Activated T-helper 1 cell treated with anti-CD3 and anti-CD28 coated beads, Interleukin-12 subunit alpha, Interleukin-12 subunit beta, Interleukin-2, Interleukin-4 antibody, amounts not matched to agents 30 ng/mL and 10 ng/mL and 1 ng/mL, durations not matched to agents 14 hours and 24 hours and 36 hours (primary cell): ENCODE measurements around the gene IGF2BP1. TPM values are rescaled to one million over a fixed set of nuclear protein-coding genes. Genes with fewer than 3 reads are reported as not detected.

Experiments used
- DNase-seq: peaks from one replicate; pipeline ENCODE4 v3.0.0; 2021; ENCODE audit warnings: low spot score
- H3K27ac Mint-ChIP-seq: one replicate; pipeline ENCODE4 v1.8.0; 2021; ENCODE audit warnings: mild to moderate bottlenecking, mixed read lengths
- H3K27me3 Mint-ChIP-seq: one replicate; pipeline ENCODE4 v1.8.0; 2022; ENCODE audit warnings: mild to moderate bottlenecking, moderate library complexity, mixed read lengths; ENCODE audit not compliant: insufficient read depth
- H3K36me3 Mint-ChIP-seq: one replicate; pipeline ENCODE4 v1.8.0; 2021; ENCODE audit warnings: low read depth, mixed read lengths
- H3K4me1 Mint-ChIP-seq: one replicate; pipeline ENCODE4 v1.8.0; 2021; ENCODE audit warnings: low read depth, mixed read lengths
- H3K4me3 Mint-ChIP-seq: one replicate; pipeline ENCODE4 v1.8.0; 2021; ENCODE audit warnings: mild to moderate bottlenecking, moderate library complexity, mixed read lengths
- H3K9me3 Mint-ChIP-seq: one replicate; pipeline ENCODE4 v1.8.0; 2021; ENCODE audit warnings: mixed read lengths
- intact Hi-C: fragments of 100-400 bp; cut with micrococcal nuclease; formaldehyde crosslinking; loops from one replicate; pipeline ENCODE4 v1.15.1; 2024
- total RNA-seq: library from RNA; stranded (reverse); gene quantifications from 2 replicates; pipeline ENCODE4 v1.2.3, GENCODE V29; 2022

The IGF2BP1 gene
- total RNA-seq: not detected in 2 replicates

DNA sequence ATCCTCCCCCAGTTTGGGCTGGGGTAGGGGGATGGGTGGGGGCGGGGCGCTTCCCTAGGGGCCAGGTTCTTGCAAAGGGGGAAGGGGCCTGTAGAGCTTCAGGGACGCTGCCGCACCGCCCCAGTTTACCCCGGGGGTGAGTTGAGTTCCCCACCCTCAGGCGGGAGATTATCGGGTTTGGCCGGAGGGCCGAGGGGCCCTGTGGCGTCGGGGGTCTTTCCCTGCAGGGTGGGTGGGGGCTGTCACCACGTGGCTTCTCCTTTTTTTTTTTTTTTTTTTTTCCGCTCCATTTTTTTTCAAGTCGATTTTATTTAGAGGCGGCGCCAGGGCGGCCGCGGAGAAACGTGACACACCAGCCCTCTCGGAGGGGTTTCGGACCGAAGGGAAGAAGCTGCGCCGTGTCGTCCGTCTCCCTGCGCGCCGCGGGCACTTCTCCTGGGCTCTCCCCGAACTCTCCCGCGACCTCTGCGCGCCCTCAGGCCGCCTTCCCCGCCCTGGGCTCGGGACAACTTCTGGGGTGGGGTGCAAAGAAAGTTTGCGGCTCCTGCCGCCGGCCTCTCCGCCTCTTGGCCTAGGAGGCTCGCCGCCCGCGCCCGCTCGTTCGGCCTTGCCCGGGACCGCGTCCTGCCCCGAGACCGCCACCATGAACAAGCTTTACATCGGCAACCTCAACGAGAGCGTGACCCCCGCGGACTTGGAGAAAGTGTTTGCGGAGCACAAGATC, at the start of gene IGF2BP1:
Gene IGF2BP1, plus strand, starts transcription at position 283 of the 724 bp plus-strand sequence. Its CDS starts 361 bp downstream, at position 644.
- Mint-ChIP-seq H3K36me3 (peaks cover 3% of the 10 kb centered on the region), H3K4me1 (peaks cover 24% of the 10 kb centered on the region), H3K9me3 (no peaks in the 10 kb centered on the region), H3K4me3 (peak within 1 kb of the TSS; percentile 67), H3K27ac (peak within 1 kb of the TSS; percentile 61), H3K27me3 (peaks cover 82% of the 10 kb centered on the region)
- no peak for DNase-seq
- intact Hi-C loops: loop anchor here (2.0 to 10.0 kb wide), 5 partner anchors 244 to 968 kb away; partner anchors contain the start of genes DLX4, HOXB7 and NGFR

- Mint-ChIP-seq H3K4me3 (no peak overlapping the region), H3K27ac (no peak overlapping the region), H3K27me3 (peaks cover 10% of the 10 kb centered on the region), H3K4me1 (peaks cover 6% of the 10 kb centered on the region), H3K9me3 (no peaks in the 10 kb centered on the region), H3K36me3 (no peaks in the 10 kb centered on the region)
- DNase-seq: no peak
- intact Hi-C loops: no loop called here
Observed at GRCh38 chr17:48951572-48951971, 45.6 kb upstream of the IGF2BP1 start.

GRCh38 chr17:48952904-48953303, 44.3 kb upstream of the IGF2BP1 start:
- intact Hi-C loops: no loop called here
- H3K36me3 Mint-ChIP-seq: no peaks in the 10 kb centered on the region
- peak; percentile 2 for DNase-seq
- H3K9me3 Mint-ChIP-seq: no peaks in the 10 kb centered on the region
- peaks cover 11% of the 10 kb centered on the region for H3K27me3 Mint-ChIP-seq
- peak overlapping the region; percentile 53 for H3K27ac Mint-ChIP-seq
- H3K4me3 Mint-ChIP-seq: no peak overlapping the region
- H3K4me1 Mint-ChIP-seq: peaks cover 6% of the 10 kb centered on the region

- Mint-ChIP-seq H3K9me3 (no peaks in the 10 kb centered on the region), H3K4me1 (peaks cover 6% of the 10 kb centered on the region), H3K27me3 (peaks cover 14% of the 10 kb centered on the region), H3K27ac (no peak overlapping the region), H3K36me3 (no peaks in the 10 kb centered on the region), H3K4me3 (no peak overlapping the region)
- DNase-seq: no peak
- intact Hi-C loops: no loop called here
Observed at GRCh38 chr17:48954300-48954755, 42.9 kb upstream of the IGF2BP1 start.

DNA sequence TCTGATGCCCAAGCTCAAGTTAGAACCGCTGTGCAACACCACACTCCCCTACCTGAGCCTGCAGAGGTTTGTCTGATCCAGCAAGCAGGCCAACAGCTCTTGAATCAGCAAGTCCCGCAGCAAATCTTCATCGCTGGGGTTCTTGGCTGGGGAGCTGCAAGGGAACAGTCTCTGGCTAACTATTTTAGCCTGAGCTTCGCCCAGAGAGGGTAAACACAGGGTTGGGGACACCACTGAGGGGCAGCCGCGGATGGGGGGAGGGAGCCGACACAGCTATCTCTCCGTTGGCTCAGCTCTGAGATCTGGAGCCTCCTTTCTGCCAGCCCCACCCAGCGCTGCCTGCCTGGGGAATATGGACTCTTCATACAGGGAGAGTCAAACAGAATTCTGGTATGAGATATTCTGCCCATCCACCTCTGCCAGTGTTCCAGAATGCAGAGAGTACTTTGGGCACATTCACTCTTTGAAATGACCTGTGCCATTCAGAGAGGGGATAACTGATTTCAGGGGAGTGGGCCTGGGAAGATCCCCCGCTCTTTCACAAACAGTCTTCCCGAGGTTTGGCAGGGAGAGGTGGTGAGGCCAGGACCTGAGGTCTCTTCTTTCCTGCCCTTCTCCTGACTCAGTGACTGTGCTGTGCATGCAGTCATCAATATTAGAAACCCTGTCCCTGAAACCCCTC, 36.2 kb upstream of the IGF2BP1 start:
- DNase-seq: no peak
- Mint-ChIP-seq H3K27ac (no peak overlapping the region), H3K4me1 (no peaks in the 10 kb centered on the region), H3K4me3 (no peak overlapping the region), H3K27me3 (peaks cover 27% of the 10 kb centered on the region), H3K9me3 (no peaks in the 10 kb centered on the region), H3K36me3 (no peaks in the 10 kb centered on the region)
- intact Hi-C loops: no loop called here

- Mint-ChIP-seq H3K27ac (no peak overlapping the region), H3K4me3 (no peak overlapping the region), H3K36me3 (no peaks in the 10 kb centered on the region), H3K9me3 (no peaks in the 10 kb centered on the region), H3K4me1 (no peaks in the 10 kb centered on the region), H3K27me3 (peaks cover 24% of the 10 kb centered on the region)
- intact Hi-C loops: no loop called here
- no peak for DNase-seq
Observed at GRCh38 chr17:48961516-48962233, 35.5 kb upstream of the IGF2BP1 start.

- H3K36me3 Mint-ChIP-seq: no peaks in the 10 kb centered on the region
- no peak overlapping the region for H3K4me3 Mint-ChIP-seq
- intact Hi-C loops: no loop called here
- H3K9me3 Mint-ChIP-seq: no peaks in the 10 kb centered on the region
- H3K27me3 Mint-ChIP-seq: peaks cover 45% of the 10 kb centered on the region
- no peak overlapping the region for H3K27ac Mint-ChIP-seq
- no peak for DNase-seq
- peaks cover 4% of the 10 kb centered on the region for H3K4me1 Mint-ChIP-seq
Observed at GRCh38 chr17:48970224-48970623, 27.0 kb upstream of the IGF2BP1 start.

GRCh38 chr17:48970865-48971687, 26.1 kb upstream of the IGF2BP1 start:
- H3K27ac Mint-ChIP-seq: no peak overlapping the region
- H3K4me1 Mint-ChIP-seq: peaks cover 4% of the 10 kb centered on the region
- H3K9me3 Mint-ChIP-seq: no peaks in the 10 kb centered on the region
- H3K36me3 Mint-ChIP-seq: no peaks in the 10 kb centered on the region
- intact Hi-C loops: no loop called here
- peaks cover 47% of the 10 kb centered on the region for H3K27me3 Mint-ChIP-seq
- no peak for DNase-seq
- no peak overlapping the region for H3K4me3 Mint-ChIP-seq

GRCh38 chr17:48972749-48973097, 24.5 kb upstream of the IGF2BP1 start:
- H3K27ac Mint-ChIP-seq: no peak overlapping the region
- no peak for DNase-seq
- peaks cover 4% of the 10 kb centered on the region for H3K4me1 Mint-ChIP-seq
- no peaks in the 10 kb centered on the region for H3K36me3 Mint-ChIP-seq
- intact Hi-C loops: no loop called here
- peaks cover 45% of the 10 kb centered on the region for H3K27me3 Mint-ChIP-seq
- H3K4me3 Mint-ChIP-seq: no peak overlapping the region
- H3K9me3 Mint-ChIP-seq: no peaks in the 10 kb centered on the region

DNA sequence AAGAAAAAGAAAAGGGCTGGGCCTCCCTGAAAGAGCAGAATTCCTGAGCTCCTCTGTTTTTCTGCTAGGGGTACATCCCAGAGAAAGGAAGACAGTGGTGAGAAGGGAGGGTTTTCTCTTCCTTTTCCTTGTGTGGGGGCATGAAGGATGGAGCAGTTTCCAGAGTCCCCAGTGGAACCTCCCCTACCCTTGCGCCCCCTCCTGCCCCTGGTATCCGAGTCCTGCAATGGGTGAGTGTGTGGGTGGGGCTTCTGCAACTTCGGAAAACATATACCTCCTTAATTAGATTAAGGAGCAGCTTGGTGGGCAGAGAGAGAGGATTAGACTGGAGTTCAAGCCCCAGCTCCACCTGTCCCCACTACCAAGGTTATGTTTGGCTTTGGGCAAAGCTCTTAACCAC, 23.4 kb upstream of the IGF2BP1 start:
- intact Hi-C loops: no loop called here
- Mint-ChIP-seq H3K9me3 (no peaks in the 10 kb centered on the region), H3K4me3 (no peak overlapping the region), H3K27me3 (peaks cover 39% of the 10 kb centered on the region), H3K27ac (no peak overlapping the region), H3K4me1 (peaks cover 4% of the 10 kb centered on the region), H3K36me3 (no peaks in the 10 kb centered on the region)
- DNase-seq: no peak

- Mint-ChIP-seq H3K27me3 (peaks cover 30% of the 10 kb centered on the region), H3K4me1 (no peaks in the 10 kb centered on the region), H3K4me3 (no peak overlapping the region), H3K36me3 (no peaks in the 10 kb centered on the region), H3K27ac (no peak overlapping the region), H3K9me3 (no peaks in the 10 kb centered on the region)
- intact Hi-C loops: no loop called here
- no peak for DNase-seq
Observed at GRCh38 chr17:48981927-48982539, 15.2 kb upstream of the IGF2BP1 start.
